Breast epithelium (tissue), 4 donors: Measurements from ENCODE around the gene ST6GAL1. TPM values are rescaled to one million over a fixed set of nuclear protein-coding genes. Genes with fewer than 3 reads are reported as not detected.
"Not testable (repeated sequence)": the region's sequence is repeated elsewhere in the genome, so short reads cannot be mapped to it uniquely, and the experiment has no call there.

Experiments
- DNase-seq, 2 donors: peaks; one replicate each; pipeline ENCODE4 v3.0.0-alpha.2; 2019; ENCODE audit warnings: low spot score in 2 of 2
- H3K27ac ChIP-seq, 2 donors: fragments of 200-600 bp; sonication (generic) in 1 of 2; one replicate each; pipeline ENCODE4 v1.5.1; 2016 to 2019; ENCODE audit warnings: mild to moderate bottlenecking in 1 of 2
- H3K27me3 ChIP-seq, 2 donors: fragments of 200-600 bp; sonication (generic) in 1 of 2; one replicate each; pipeline versions ENCODE4 v1.5.1 to v1.6.0; 2017 to 2019; ENCODE audit warnings: control low read depth in 1 of 2, mild to moderate bottlenecking in 1 of 2
- H3K36me3 ChIP-seq: fragments of 200-600 bp; one replicate; pipeline ENCODE4 v1.5.1; 2019
- H3K4me1 ChIP-seq, 2 donors: fragments of 200-600 bp; sonication (generic); one replicate each; pipeline ENCODE4 v1.5.1; 2016 to 2019; ENCODE audit warnings: control low read depth in 1 of 2
- H3K4me3 ChIP-seq, 3 donors: fragments of 200-600 bp; sonication (generic); 1 replicate in 2 of 3; 2 replicates in 1 of 3; pipeline ENCODE4 v1.5.1; 2016 to 2019; ENCODE audit warnings: mild to moderate bottlenecking in 3 of 3, moderate library complexity in 2 of 3
- H3K9me3 ChIP-seq, 2 donors: fragments of 200-600 bp; sonication (generic) in 1 of 2; one replicate each; pipeline ENCODE4 v1.5.1; 2016 to 2019; ENCODE audit warnings: control low read depth in 1 of 2
- POLR2A ChIP-seq: fragments of 450-650 bp; IDR thresholded peaks from one replicate; pipeline ENCODE4 v1.6.1; 2016; ENCODE audit warnings: antibody characterized with exemption, mild to moderate bottlenecking, moderate library complexity
- POLR2AphosphoS5 ChIP-seq, 3 donors: sonication (generic); formaldehyde crosslinking; IDR thresholded peaks; one replicate each; pipeline ENCODE4 v1.6.1; 2017; ENCODE audit warnings: antibody characterized with exemption in 3 of 3
- intact Hi-C: fragments of 100-400 bp; cut with DNase I; formaldehyde crosslinking; loops from one replicate; pipeline ENCODE4 v1.15.1; 2023; ENCODE audit warnings: low total_unique reads
- total RNA-seq, 3 donors: library from RNA; depleted of rRNA; stranded (reverse); fragments of >200 nt; gene quantifications; one replicate each; pipeline ENCODE4 v1.1.0, GENCODE V29; 2016
- TF ChIP-seq, protein P1 (sequence below), 3 donors: fragments of 450-650 bp; IDR thresholded peaks; one replicate each; pipeline ENCODE4 v1.5.1; 2016 to 2017; ENCODE audit warnings: antibody characterized with exemption in 3 of 3, mild to moderate bottlenecking in 3 of 3, moderate library complexity in 3 of 3

The ST6GAL1 gene
- total RNA-seq, 3 donors from 2014 or later: 28.5 to 79.6 (median 42.3) TPM

- TF ChIP-seq, protein P1, sequence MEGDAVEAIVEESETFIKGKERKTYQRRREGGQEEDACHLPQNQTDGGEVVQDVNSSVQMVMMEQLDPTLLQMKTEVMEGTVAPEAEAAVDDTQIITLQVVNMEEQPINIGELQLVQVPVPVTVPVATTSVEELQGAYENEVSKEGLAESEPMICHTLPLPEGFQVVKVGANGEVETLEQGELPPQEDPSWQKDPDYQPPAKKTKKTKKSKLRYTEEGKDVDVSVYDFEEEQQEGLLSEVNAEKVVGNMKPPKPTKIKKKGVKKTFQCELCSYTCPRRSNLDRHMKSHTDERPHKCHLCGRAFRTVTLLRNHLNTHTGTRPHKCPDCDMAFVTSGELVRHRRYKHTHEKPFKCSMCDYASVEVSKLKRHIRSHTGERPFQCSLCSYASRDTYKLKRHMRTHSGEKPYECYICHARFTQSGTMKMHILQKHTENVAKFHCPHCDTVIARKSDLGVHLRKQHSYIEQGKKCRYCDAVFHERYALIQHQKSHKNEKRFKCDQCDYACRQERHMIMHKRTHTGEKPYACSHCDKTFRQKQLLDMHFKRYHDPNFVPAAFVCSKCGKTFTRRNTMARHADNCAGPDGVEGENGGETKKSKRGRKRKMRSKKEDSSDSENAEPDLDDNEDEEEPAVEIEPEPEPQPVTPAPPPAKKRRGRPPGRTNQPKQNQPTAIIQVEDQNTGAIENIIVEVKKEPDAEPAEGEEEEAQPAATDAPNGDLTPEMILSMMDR (IDR thresholded peaks at IDR 0.05): no peak
- TF ChIP-seq POLR2A (no peak), POLR2AphosphoS5 (IDR thresholded peaks at IDR 0.05) (no peak)
- no peak for DNase-seq
- Histone ChIP-seq H3K4me1 (no peaks in the 10 kb centered on the region), H3K9me3 (no peaks in the 10 kb centered on the region), H3K4me3 (no peak overlapping the region), H3K36me3 (no peaks in the 10 kb centered on the region), H3K27me3 (no peaks in the 10 kb centered on the region), H3K27ac (no peak overlapping the region)
- intact Hi-C loops: no loop called here
Measured at GRCh38 chr3:186951640-186952552, 21.6 kb downstream of the ST6GAL1 start.

- no peak overlapping the region for H3K4me3 ChIP-seq
- H3K4me1 ChIP-seq: no peaks in the 10 kb centered on the region
- peak overlapping the region; percentile 17 to 38 for H3K27ac ChIP-seq
- H3K36me3 ChIP-seq: no peaks in the 10 kb centered on the region
- H3K9me3 ChIP-seq: no peaks in the 10 kb centered on the region
- DNase-seq: no peak
- no peaks in the 10 kb centered on the region for H3K27me3 ChIP-seq
- no peak for TF ChIP-seq POLR2AphosphoS5 (IDR thresholded peaks at IDR 0.05)
- TF ChIP-seq, protein P1 (IDR thresholded peaks at IDR 0.05): no peak
- intact Hi-C loops: no loop called here
Measured at GRCh38 chr3:186953011-186953487, 22.7 kb downstream of the ST6GAL1 start.

DNA sequence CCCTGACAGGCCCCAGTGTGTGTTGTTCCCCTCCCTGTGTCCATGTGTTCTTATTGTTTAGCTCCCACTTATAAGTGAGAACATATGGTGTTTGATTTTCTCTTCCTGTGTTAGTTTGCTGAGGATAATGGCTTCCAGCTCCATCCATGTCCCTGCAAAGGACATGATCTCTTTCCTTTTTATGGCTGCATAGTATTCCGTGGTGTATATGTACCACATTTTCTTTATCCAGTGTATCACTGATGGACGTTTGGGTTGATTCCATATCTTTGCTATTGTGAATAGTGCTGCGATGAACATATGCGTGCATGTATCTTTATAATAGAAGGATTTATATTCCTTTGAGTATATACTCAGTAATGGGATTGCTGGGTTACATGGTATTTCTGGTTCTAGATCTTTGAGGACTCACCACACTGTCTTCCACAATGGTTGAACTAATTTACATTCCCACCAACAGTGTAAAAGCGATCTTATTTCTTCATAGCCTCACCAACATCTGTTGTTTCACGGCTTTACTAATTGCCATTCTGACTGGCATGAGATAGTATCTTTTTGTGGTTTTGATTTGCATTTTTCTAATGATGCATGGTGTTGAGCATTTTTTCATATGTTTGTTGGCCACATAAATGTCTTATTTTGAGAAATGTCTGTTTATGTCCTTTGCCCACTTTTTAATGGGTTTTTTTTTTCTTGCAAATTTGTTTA lies 23.8 kb downstream of the ST6GAL1 start:
- H3K4me3 ChIP-seq, H3K4me1 ChIP-seq, DNase-seq, H3K27me3 ChIP-seq, intact Hi-C loops, H3K27ac ChIP-seq, H3K36me3 ChIP-seq, H3K9me3 ChIP-seq: not testable (repeated sequence)

DNA sequence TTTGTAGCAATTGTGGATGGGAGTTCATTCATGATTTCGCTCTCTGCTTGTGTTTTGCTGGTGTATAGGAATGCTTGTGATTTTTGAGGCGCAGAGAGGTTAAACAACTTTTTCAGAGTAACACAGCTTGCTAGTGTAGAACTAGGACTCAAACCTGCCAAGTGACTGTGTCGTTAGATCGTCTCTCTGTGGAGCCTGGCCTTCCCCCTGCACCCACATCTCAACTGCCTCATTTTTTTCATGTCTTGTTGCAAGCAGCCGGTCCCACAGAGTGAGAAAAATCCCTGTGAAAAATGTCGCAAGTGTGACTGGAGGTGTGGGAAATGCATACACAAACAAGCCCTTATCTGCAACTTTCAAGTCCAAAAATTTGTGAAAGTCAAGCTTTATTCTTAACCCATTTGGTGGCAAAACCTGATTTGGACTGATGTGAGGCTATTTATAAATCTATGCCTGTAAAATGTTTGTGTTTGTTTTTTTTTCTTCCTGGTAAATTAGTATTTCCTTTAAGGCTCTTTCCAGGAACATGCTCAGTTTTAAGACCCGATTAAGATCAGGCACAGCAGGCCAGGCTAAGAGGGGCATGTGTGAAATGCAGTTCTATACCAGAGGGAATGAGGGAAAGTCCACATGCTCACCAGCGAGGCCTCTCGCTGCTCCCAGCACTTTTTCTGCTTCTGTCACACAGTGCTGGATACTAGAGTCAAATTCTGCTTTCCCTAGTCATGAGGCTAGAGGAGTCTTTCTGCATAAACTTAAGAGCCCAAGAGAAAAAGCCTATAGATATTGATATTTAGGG lies 25.8 kb downstream of the ST6GAL1 start:
- H3K27me3 ChIP-seq: no peaks in the 10 kb centered on the region
- no peaks in the 10 kb centered on the region for H3K4me1 ChIP-seq

More for the DNA sequence above, 25.8 kb downstream of the ST6GAL1 start:
- H3K4me3 ChIP-seq: no peak overlapping the region
- no peaks in the 10 kb centered on the region for H3K36me3 ChIP-seq
- DNase-seq: no peak
- intact Hi-C loops: no loop called here
- H3K27ac ChIP-seq: no peak overlapping the region
- TF ChIP-seq POLR2AphosphoS5 (IDR thresholded peaks at IDR 0.05): no peak
- no peak for TF ChIP-seq POLR2A
- TF ChIP-seq, protein P1 (IDR thresholded peaks at IDR 0.05): no peak
- no peaks in the 10 kb centered on the region for H3K9me3 ChIP-seq
